Measurements from ENCODE around the gene ALPK3. TPM values are rescaled to one million over a fixed set of nuclear protein-coding genes. Genes with fewer than 3 reads are reported as not detected.

The ALPK3 gene
- total and polyA plus RNA-seq, 4 experiments from 2014 or later: 0.01 to 0.58 (median 0.26) TPM; not detected in 1

GRCh38 chr15:84865074-84865569 is 48.0 kb downstream of the ALPK3 start:
- no peaks in the 10 kb centered on the region for H3K27me3 ChIP-seq (ENCODE audit: insufficient read depth, low read length)
- H3K36me3 Mint-ChIP-seq: no peaks in the 10 kb centered on the region
- no peaks in the 10 kb centered on the region for H3K27me3 Mint-ChIP-seq
- DNase-seq: no peak
- no peak overlapping the region for H3K4me3 Mint-ChIP-seq
- ChIA-PET POLR2A (ENCODE audit: partially characterized antibody) (no interaction called here), CTCF (ENCODE audit: partially characterized antibody) (interaction anchor here (1.0 to 1.5 kb wide), 2 partner anchors 11 to 82 kb away, joined by 4 to 5 read pairs; no protein-coding TSS in a partner anchor)
- H3K4me1 ChIP-seq (ENCODE audit: insufficient read depth, low read length): no peaks in the 10 kb centered on the region
- no peaks in the 10 kb centered on the region for H3K4me1 Mint-ChIP-seq
- no peak overlapping the region for H3K4me3 ChIP-seq (ENCODE audit: low read length in 2 of 2)
- no peak overlapping the region for H3K27ac Mint-ChIP-seq
- intact Hi-C loops (cut with micrococcal nuclease): no loop called here
- H3K9me3 Mint-ChIP-seq: no peaks in the 10 kb centered on the region
- no peaks in the 10 kb centered on the region for H3K9me3 ChIP-seq (ENCODE audit: control insufficient read depth in 1 of 2, low read length in 2 of 2)
- H3K27ac ChIP-seq (ENCODE audit: low read depth, low read length): no peak overlapping the region
- H3K36me3 ChIP-seq (ENCODE audit: insufficient read depth, low read length): no peaks in the 10 kb centered on the region

DNA sequence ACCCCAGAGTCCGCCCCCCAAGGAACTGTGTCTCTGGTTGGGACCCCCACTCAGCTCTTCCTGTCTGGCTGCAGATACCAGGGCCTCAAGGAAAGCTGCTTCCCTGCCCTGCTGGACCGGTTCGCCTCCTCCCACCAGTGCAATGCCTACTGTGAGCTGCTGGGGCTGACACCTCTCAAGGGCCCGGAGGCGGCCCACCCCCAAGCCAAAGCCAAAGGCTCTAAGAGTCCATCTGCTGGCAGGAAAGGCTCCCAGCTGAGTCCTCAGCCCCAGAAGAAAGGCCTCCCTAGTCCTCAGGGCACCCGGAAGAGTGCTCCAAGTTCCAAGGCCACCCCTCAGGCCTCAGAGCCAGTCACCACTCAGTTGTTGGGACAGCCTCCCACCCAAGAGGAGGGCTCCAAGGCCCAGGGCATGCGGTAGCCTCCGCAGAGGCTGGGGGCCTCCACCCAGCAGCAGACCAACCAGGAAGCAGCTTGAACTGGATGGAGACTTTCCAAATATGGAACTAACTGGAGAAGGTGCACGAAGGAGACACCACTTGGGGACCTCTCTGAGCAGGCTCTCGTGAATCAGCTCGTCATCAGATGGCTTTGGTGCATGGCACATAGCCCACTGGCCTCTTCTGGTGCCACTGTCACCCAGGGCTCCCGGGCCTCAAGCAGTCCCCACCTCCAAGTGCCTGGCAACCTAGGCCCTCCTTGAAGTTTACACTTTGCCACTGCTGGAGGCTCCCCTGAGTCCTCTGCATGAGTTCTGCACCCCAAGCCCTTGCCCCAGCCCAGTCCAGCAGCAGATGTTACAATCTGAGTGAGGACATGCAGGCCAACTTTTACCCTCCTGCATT is 51.1 kb downstream of the ALPK3 start:
- ChIA-PET POLR2A (ENCODE audit: partially characterized antibody) (no interaction called here), CTCF (ENCODE audit: partially characterized antibody) (no interaction called here)
- Histone ChIP-seq H3K27ac (ENCODE audit: low read depth, low read length) (no peak overlapping the region), H3K36me3 (ENCODE audit: insufficient read depth, low read length) (no peaks in the 10 kb centered on the region), H3K27me3 (ENCODE audit: insufficient read depth, low read length) (no peaks in the 10 kb centered on the region), H3K4me1 (ENCODE audit: insufficient read depth, low read length) (no peaks in the 10 kb centered on the region), H3K4me3 (ENCODE audit: low read length in 2 of 2) (no peak overlapping the region), H3K9me3 (ENCODE audit: control insufficient read depth in 1 of 2, low read length in 2 of 2) (no peaks in the 10 kb centered on the region)
- Mint-ChIP-seq H3K9me3 (no peaks in the 10 kb centered on the region), H3K27ac (peak overlapping the region in 1 of 7 donors; percentile 31), H3K27me3 (peaks cover 0 to 1% of the 10 kb centered on the region in 2 donors), H3K36me3 (no peaks in the 10 kb centered on the region), H3K4me3 (no peak overlapping the region), H3K4me1 (no peaks in the 10 kb centered on the region)
- intact Hi-C loops (cut with micrococcal nuclease): no loop called here
- no peak for DNase-seq

- Mint-ChIP-seq H3K4me1 (no peaks in the 10 kb centered on the region), H3K36me3 (no peaks in the 10 kb centered on the region), H3K4me3 (no peak overlapping the region), H3K27ac (no peak overlapping the region), H3K9me3 (no peaks in the 10 kb centered on the region), H3K27me3 (peaks cover 0 to 1% of the 10 kb centered on the region in 2 donors)
- ChIA-PET POLR2A (ENCODE audit: partially characterized antibody) (no interaction called here), CTCF (ENCODE audit: partially characterized antibody) (no interaction called here)
- H3K4me1 ChIP-seq (ENCODE audit: insufficient read depth, low read length): no peaks in the 10 kb centered on the region
- H3K36me3 ChIP-seq (ENCODE audit: insufficient read depth, low read length): no peaks in the 10 kb centered on the region
- no peak for DNase-seq
- H3K4me3 ChIP-seq (ENCODE audit: low read length in 2 of 2): no peak overlapping the region
- no peaks in the 10 kb centered on the region for H3K27me3 ChIP-seq (ENCODE audit: insufficient read depth, low read length)
- intact Hi-C loops (cut with micrococcal nuclease): no loop called here
- H3K9me3 ChIP-seq (ENCODE audit: control insufficient read depth in 1 of 2, low read length in 2 of 2): no peaks in the 10 kb centered on the region
- no peak overlapping the region for H3K27ac ChIP-seq (ENCODE audit: low read depth, low read length)
Observed at GRCh38 chr15:84869510-84869909, 52.4 kb downstream of the ALPK3 start.

- H3K27ac Mint-ChIP-seq: no peak overlapping the region
- no peak overlapping the region for H3K4me3 Mint-ChIP-seq
- no peaks in the 10 kb centered on the region for H3K27me3 ChIP-seq (ENCODE audit: insufficient read depth, low read length)
- ChIA-PET CTCF (ENCODE audit: partially characterized antibody) (interaction anchor here (1.3 to 2.2 kb wide), 3 partner anchors 10 to 283 kb away, joined by 3 to 7 read pairs (median 6); no protein-coding TSS in a partner anchor), POLR2A (ENCODE audit: partially characterized antibody) (no interaction called here)
- no peaks in the 10 kb centered on the region for H3K9me3 ChIP-seq (ENCODE audit: control insufficient read depth in 1 of 2, low read length in 2 of 2)
- no peak overlapping the region for H3K4me3 ChIP-seq (ENCODE audit: low read length in 2 of 2)
- no peaks in the 10 kb centered on the region for H3K36me3 Mint-ChIP-seq
- H3K4me1 ChIP-seq (ENCODE audit: insufficient read depth, low read length): no peaks in the 10 kb centered on the region
- no peak for DNase-seq
- peaks cover 0 to 1% of the 10 kb centered on the region in 2 donors for H3K27me3 Mint-ChIP-seq
- H3K27ac ChIP-seq (ENCODE audit: low read depth, low read length): no peak overlapping the region
- H3K36me3 ChIP-seq (ENCODE audit: insufficient read depth, low read length): no peaks in the 10 kb centered on the region
- intact Hi-C loops (cut with micrococcal nuclease): no loop called here
- H3K4me1 Mint-ChIP-seq: no peaks in the 10 kb centered on the region
- no peaks in the 10 kb centered on the region for H3K9me3 Mint-ChIP-seq
Observed at GRCh38 chr15:84871428-84871985, 54.4 kb downstream of the ALPK3 start.

DNA sequence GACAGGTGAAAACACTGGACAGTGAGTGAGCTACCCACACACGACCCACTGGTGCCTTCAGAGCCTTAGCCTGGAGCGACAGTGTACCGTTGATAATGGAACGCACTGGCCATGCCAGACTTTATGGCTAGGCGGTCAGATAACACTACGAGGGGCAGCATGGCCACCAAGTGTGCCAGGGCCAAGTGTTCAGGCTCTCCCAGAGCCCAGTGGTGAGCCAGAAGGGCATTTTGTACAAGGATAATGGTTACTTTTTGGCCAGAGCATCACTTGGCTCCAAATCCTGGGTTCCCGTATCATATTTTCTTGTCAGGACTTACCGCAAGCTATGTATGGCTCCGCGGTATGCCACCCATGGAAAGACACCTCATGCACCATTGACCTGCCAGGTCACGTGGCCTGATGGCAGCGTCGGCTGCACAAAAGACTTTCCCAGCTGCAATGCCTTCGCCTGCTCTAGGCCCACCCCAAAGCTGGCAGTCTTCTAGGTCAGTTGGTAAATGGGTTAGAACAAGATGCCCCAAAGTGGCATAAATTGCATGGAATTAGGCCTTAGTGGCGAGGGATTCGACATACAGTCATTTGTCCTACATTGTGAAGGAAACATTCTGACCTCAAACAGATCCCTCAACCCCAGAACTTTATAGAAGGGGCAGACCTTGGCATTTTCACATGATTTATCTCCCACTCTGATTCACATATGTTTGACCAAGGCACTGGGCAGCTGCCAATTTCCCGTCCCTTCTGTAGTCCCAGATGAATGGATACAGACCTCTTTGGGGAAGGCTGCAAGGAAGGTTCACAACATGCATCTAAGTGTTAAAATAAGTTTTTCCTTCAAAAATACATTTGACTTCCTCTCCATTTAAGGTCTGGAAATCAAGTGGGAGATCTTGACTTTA is 55.1 kb downstream of the ALPK3 start:
- Mint-ChIP-seq H3K27ac (no peak overlapping the region), H3K4me1 (no peaks in the 10 kb centered on the region), H3K9me3 (no peaks in the 10 kb centered on the region), H3K27me3 (peaks cover 0 to 1% of the 10 kb centered on the region in 2 donors), H3K36me3 (no peaks in the 10 kb centered on the region), H3K4me3 (no peak overlapping the region)
- Histone ChIP-seq H3K27me3 (ENCODE audit: insufficient read depth, low read length) (no peaks in the 10 kb centered on the region), H3K36me3 (ENCODE audit: insufficient read depth, low read length) (no peaks in the 10 kb centered on the region), H3K27ac (ENCODE audit: low read depth, low read length) (no peak overlapping the region), H3K4me3 (ENCODE audit: low read length in 2 of 2) (no peak overlapping the region), H3K4me1 (ENCODE audit: insufficient read depth, low read length) (no peaks in the 10 kb centered on the region), H3K9me3 (ENCODE audit: control insufficient read depth in 1 of 2, low read length in 2 of 2) (no peaks in the 10 kb centered on the region)
- DNase-seq: no peak
- intact Hi-C loops (cut with micrococcal nuclease): no loop called here
- CTCF ChIA-PET (ENCODE audit: partially characterized antibody): interaction anchor here (1.3 to 2.2 kb wide), 3 partner anchors 8 to 284 kb away, joined by 5 to 7 read pairs (median 6); no protein-coding TSS in a partner anchor
- POLR2A ChIA-PET (ENCODE audit: partially characterized antibody): no interaction called here

- DNase-seq: no peak
- H3K4me3 Mint-ChIP-seq: no peak overlapping the region
- H3K36me3 Mint-ChIP-seq: no peaks in the 10 kb centered on the region
- no peaks in the 10 kb centered on the region for H3K4me1 ChIP-seq (ENCODE audit: insufficient read depth, low read length)
- no peak overlapping the region for H3K4me3 ChIP-seq (ENCODE audit: low read length in 2 of 2)
- no peaks in the 10 kb centered on the region for H3K27me3 ChIP-seq (ENCODE audit: insufficient read depth, low read length)
- no peak overlapping the region for H3K27ac ChIP-seq (ENCODE audit: low read depth, low read length)
- no peaks in the 10 kb centered on the region for H3K4me1 Mint-ChIP-seq
- ChIA-PET POLR2A (ENCODE audit: partially characterized antibody) (interaction anchor here (0.6 kb wide), 1 partner anchor 20 kb away, joined by 3 read pairs; no protein-coding TSS in a partner anchor), CTCF (ENCODE audit: partially characterized antibody) (no interaction called here)
- peaks cover 0 to 1% of the 10 kb centered on the region in 2 donors for H3K27me3 Mint-ChIP-seq
- no peaks in the 10 kb centered on the region for H3K9me3 ChIP-seq (ENCODE audit: control insufficient read depth in 1 of 2, low read length in 2 of 2)
- no peaks in the 10 kb centered on the region for H3K9me3 Mint-ChIP-seq
- intact Hi-C loops (cut with micrococcal nuclease): no loop called here
- no peaks in the 10 kb centered on the region for H3K36me3 ChIP-seq (ENCODE audit: insufficient read depth, low read length)
- no peak overlapping the region for H3K27ac Mint-ChIP-seq
Observed at GRCh38 chr15:84873997-84874396, 56.8 kb downstream of the ALPK3 start.
